Endothelial cell of umbilical vein (primary cell): ENCODE measurements around the gene ITGB3. TPM values are rescaled to one million over a fixed set of nuclear protein-coding genes. Genes with fewer than 3 reads are reported as not detected.

Experiments used
- BruUV-seq: library from RNA; stranded (reverse); fragments of 400-500 nt; replicated peaks from 2 replicates; lab custom pipeline; 2021; lab: Mats Ljungman, UMichigan
- CTCF ChIA-PET: fragments of 300-600, 350-600 bp; sonication (Branson Sonifier 250); formaldehyde crosslinking; loops from one replicate; lab custom pipeline; 2021; ENCODE audit warnings: antibody characterized with exemption, inconsistent platforms; lab: Charles Lee
- POLR2A ChIA-PET: fragments of 300-600, 350-600 bp; sonication (Branson Sonifier 250); formaldehyde crosslinking; loops from one replicate; lab custom pipeline; 2021; ENCODE audit warnings: antibody characterized with exemption, inconsistent platforms; lab: Charles Lee
- DNase-seq: peaks from one replicate; pipeline ENCODE4 v3.0.0-alpha.2; 2011; ENCODE audit warnings: low read depth, low spot score
- FAIRE-seq: peaks from 2 replicates; lab custom pipeline; 2011; peaks lifted over from hg19 to GRCh38; lab: Jason Lieb, UNC
- H2AFZ ChIP-seq: 2 replicates; pipeline ENCODE4 v1.6.0; 2012; ENCODE audit warnings: low read depth, low read length, control low read depth, inconsistent platforms
- H3K27ac ChIP-seq: 2 replicates; pipeline ENCODE4 v1.5.1; 2011; ENCODE audit warnings: low read depth, mild to moderate bottlenecking, control low read depth, low read length, moderate library complexity; ENCODE audit not compliant: insufficient read depth
- H3K27me3 ChIP-seq, 2 experiments: 2 replicates each; pipeline versions ENCODE4 v1.6.0 to v1.6.1; 2011; ENCODE audit warnings: low read length in 2 of 2, mixed read lengths in 1 of 2; ENCODE audit not compliant: control insufficient read depth in 2 of 2, insufficient read depth in 2 of 2
- H3K36me3 ChIP-seq, 2 experiments: 2 replicates in 1 of 2; 3 replicates in 1 of 2; pipeline ENCODE4 v1.5.1; 2011; ENCODE audit warnings: low read length in 2 of 2, mild to moderate bottlenecking in 1 of 2, moderate library complexity in 1 of 2; ENCODE audit not compliant: control insufficient read depth in 2 of 2, insufficient read depth in 2 of 2; ENCODE audit errors: extremely low read depth in 1 of 2
- H3K4me1 ChIP-seq: 3 replicates; pipeline ENCODE4 v1.5.1; 2011; ENCODE audit warnings: mild to moderate bottlenecking, low read length; ENCODE audit not compliant: control insufficient read depth, insufficient read depth; ENCODE audit errors: extremely low read depth
- H3K4me2 ChIP-seq: 2 replicates; pipeline ENCODE4 v1.6.1; 2011; ENCODE audit warnings: low read length, control low read depth, mixed read lengths; ENCODE audit not compliant: insufficient read depth
- H3K4me3 ChIP-seq, 3 experiments: fragments of 200-600 bp in 1 of 3; sonication (generic), shearing (Covaris generic) in 1 of 3; replicated peaks in 1 of 3; 2 replicates each; pipeline ENCODE4 v1.5.1; 2011 to 2016; ENCODE audit warnings: control low read depth in 3 of 3, low read length in 3 of 3, mild to moderate bottlenecking in 2 of 3, inconsistent platforms in 1 of 3, low read depth in 1 of 3, moderate library complexity in 1 of 3; ENCODE audit not compliant: insufficient read depth in 1 of 3
- H3K79me2 ChIP-seq: 2 replicates; pipeline ENCODE4 v1.6.0; 2012; ENCODE audit warnings: low read length, inconsistent platforms; ENCODE audit not compliant: control insufficient read depth, insufficient read depth
- H3K9ac ChIP-seq: replicated peaks from 2 replicates; pipeline ENCODE3; 2011; ENCODE audit warnings: low read length, control low read depth; ENCODE audit not compliant: insufficient read depth; ENCODE audit errors: extremely low read depth
- H3K9me1 ChIP-seq: replicated peaks from 3 replicates; pipeline ENCODE4 v1.6.0; 2011; ENCODE audit warnings: mild to moderate bottlenecking, low read length; ENCODE audit not compliant: control insufficient read depth, insufficient read depth; ENCODE audit errors: extremely low read depth
- H3K9me3 ChIP-seq: replicated peaks from 2 replicates; pipeline ENCODE4 v1.5.1; 2012; ENCODE audit warnings: low read length, inconsistent platforms; ENCODE audit not compliant: control insufficient read depth, insufficient read depth
- H4K20me1 ChIP-seq: replicated peaks from 2 replicates; pipeline ENCODE3; 2011; ENCODE audit warnings: mild to moderate bottlenecking, low read length; ENCODE audit not compliant: control insufficient read depth, insufficient read depth; ENCODE audit errors: extremely low read depth
- FOS ChIP-seq: IDR thresholded peaks from 2 replicates; pipeline ENCODE4 v1.6.1; 2011; ENCODE audit warnings: mild to moderate bottlenecking, low read length, moderate library complexity, borderline replicate concordance; ENCODE audit not compliant: insufficient read depth
- GATA2 ChIP-seq: IDR thresholded peaks from 2 replicates; pipeline ENCODE4 v1.7.0; 2011; ENCODE audit warnings: low read depth, mild to moderate bottlenecking, moderate library complexity, mixed read lengths, low read length; ENCODE audit not compliant: insufficient read length, insufficient read depth
- JUN ChIP-seq: IDR thresholded peaks from 2 replicates; pipeline ENCODE4 v1.6.1; 2011; ENCODE audit warnings: borderline replicate concordance, low read depth; ENCODE audit not compliant: insufficient read length, insufficient read depth
- MAX ChIP-seq: IDR thresholded peaks from 2 replicates; pipeline ENCODE4 v1.6.1; 2011; ENCODE audit not compliant: insufficient read depth, insufficient read length
- MYC ChIP-seq: IDR thresholded peaks from one replicate; pipeline ENCODE4 v1.6.1; 2011; ENCODE audit warnings: mild to moderate bottlenecking, low read depth, low read length
- POLR2A ChIP-seq: IDR thresholded peaks from 2 replicates; pipeline ENCODE4 v1.6.1; 2012; ENCODE audit warnings: low read depth, mild to moderate bottlenecking, control low read depth, low read length
- POLR2AphosphoS5 ChIP-seq: IDR thresholded peaks from 2 replicates; pipeline ENCODE4 v1.6.1; 2012; ENCODE audit warnings: low read depth, mild to moderate bottlenecking, control low read depth, low read length, moderate library complexity; ENCODE audit not compliant: insufficient read depth
- dilution Hi-C: fragments of 300-500 bp; cut with MboI; formaldehyde crosslinking; loops from one replicate; pipeline ENCODE4 v1.15.0; 2019; ENCODE audit warnings: low sequenced_read_pairs; ENCODE audit not compliant: extremely low pct_ligation_motif_present
- intact Hi-C: fragments of 100-400 bp; cut with micrococcal nuclease; formaldehyde crosslinking; loops from one replicate; pipeline ENCODE4 v1.10.0; 2022
- polyA plus RNA-seq, 4 experiments: library from polyadenylated mRNA; depleted of rRNA in 3 of 4; stranded (reverse) in 3 of 4; unstranded in 1 of 4; fragments of >200 nt; gene quantifications; 2 replicates each; pipeline versions ENCODE4 v1.2.1 to v1.2.3, GENCODE V29; 2011 to 2012; ENCODE audit warnings: missing spikeins in 1 of 4
- total RNA-seq: library from RNA; stranded (reverse); gene quantifications from 2 replicates; pipeline ENCODE4 v1.2.3, GENCODE V29; 2021

The ITGB3 gene
- total and polyA plus RNA-seq, 2 donors (not counting 3 experiments of a cell fraction or from before 2014, with no cell fraction given), result 55.8 to 60.0 TPM

GRCh38 chr17:47317119-47317518 is 63.5 kb downstream of the ITGB3 start:
- no TSS peak for BruUV-seq
- Histone ChIP-seq H3K4me1 (peaks cover 46% of the 10 kb centered on the region), H3K9me1 (no peaks in the 10 kb centered on the region), H3K4me3 (no peak overlapping the region), H3K9me3 (no peaks in the 10 kb centered on the region), H3K27me3 (no peaks in the 10 kb centered on the region), H2AFZ (no peak overlapping the region), H3K36me3 (peaks cover 0 to 3% of the 10 kb centered on the region in 2 experiments), H3K27ac (no peak overlapping the region), H4K20me1 (no peaks in the 10 kb centered on the region), H3K9ac (no peak overlapping the region), H3K79me2 (no peaks in the 10 kb centered on the region), H3K4me2 (no peak overlapping the region)
- TF ChIP-seq MAX (no peak), GATA2 (no peak), POLR2AphosphoS5 (no peak), FOS (no peak), JUN (no peak), POLR2A (no peak), MYC (no peak)
- dilution Hi-C loops, result no loop called here
- ChIA-PET CTCF (interaction anchor here (0.6 to 4.6 kb wide), 4 partner anchors 87 to 301 kb away, joined by 3 to 120 read pairs (median 16); no protein-coding TSS in a partner anchor), POLR2A (interaction anchor here (0.7 kb wide), 1 partner anchor 77 kb away, joined by 3 read pairs; no protein-coding TSS in a partner anchor)
- intact Hi-C loops, result loop anchor here (5.0 kb wide), 2 partner anchors 155 to 375 kb away; no protein-coding TSS in a partner anchor
- FAIRE-seq, result no peak
- no peak for DNase-seq
